Activated CD4-positive, alpha-beta memory T cell treated with anti-CD3 and anti-CD28 coated beads for 36 hours (primary cell): ENCODE measurements around the gene ABCA2. TPM values are rescaled to one million over a fixed set of nuclear protein-coding genes. Genes with fewer than 3 reads are reported as not detected.

Experiments
- CTCF ChIA-PET: fragments of 350-600 bp; sonication (Branson Sonifier 250); formaldehyde crosslinking; loops from one replicate; lab custom pipeline; 2021; ENCODE audit warnings: antibody characterized with exemption, inconsistent platforms; lab: Charles Lee
- POLR2A ChIA-PET: fragments of 350-600 bp; sonication (Branson Sonifier 250); formaldehyde crosslinking; loops from one replicate; lab custom pipeline; 2021; ENCODE audit warnings: antibody characterized with exemption; lab: Charles Lee
- DNase-seq: peaks from one replicate; pipeline ENCODE4 v3.0.0-alpha.2; 2020
- H3K27ac Mint-ChIP-seq: one replicate; pipeline ENCODE4 v1.8.0; 2021; ENCODE audit warnings: mixed read lengths
- H3K27me3 Mint-ChIP-seq: one replicate; pipeline ENCODE4 v1.8.0; 2021; ENCODE audit warnings: mixed read lengths
- H3K36me3 Mint-ChIP-seq: one replicate; pipeline ENCODE4 v1.8.0; 2021; ENCODE audit warnings: mixed read lengths
- H3K4me1 Mint-ChIP-seq: one replicate; pipeline ENCODE4 v1.8.0; 2021; ENCODE audit warnings: low read depth, mixed read lengths
- H3K4me3 Mint-ChIP-seq: one replicate; pipeline ENCODE4 v1.8.0; 2021; ENCODE audit warnings: mild to moderate bottlenecking, mixed read lengths
- H3K9me3 Mint-ChIP-seq: one replicate; pipeline ENCODE4 v1.8.0; 2021; ENCODE audit warnings: mixed read lengths
- intact Hi-C: fragments of 100-400 bp; cut with micrococcal nuclease; formaldehyde crosslinking; loops from one replicate; pipeline ENCODE4 v1.15.1; 2023
- total RNA-seq, 2 experiments: library from RNA; stranded (reverse); gene quantifications; one replicate each; pipeline ENCODE4 v1.2.3, GENCODE V29; 2021

ABCA2 gene
- total RNA-seq, 2 experiments from 2014 or later: 22.1 to 22.9 TPM

DNA sequence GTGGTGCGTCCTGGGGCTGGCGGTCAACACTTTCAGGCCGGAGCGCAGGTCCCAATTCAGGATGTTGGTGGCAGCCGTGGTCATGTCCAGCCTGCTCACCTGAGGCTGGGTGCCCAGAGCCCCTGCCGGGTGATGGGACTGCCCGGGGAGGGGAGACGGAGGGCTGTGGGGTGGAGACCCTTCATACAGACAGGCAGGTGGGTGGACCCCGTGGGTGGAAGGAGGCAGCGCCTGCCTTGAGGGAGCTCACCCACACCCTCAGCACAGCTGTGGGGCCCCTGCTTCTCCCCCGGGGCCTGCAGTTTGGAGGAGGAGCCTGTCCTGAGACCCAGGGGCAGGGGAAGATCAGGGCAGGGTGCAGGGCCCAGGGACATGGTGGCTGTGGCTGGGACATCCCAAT, 57.7 kb downstream of the ABCA2 start:
- ChIA-PET POLR2A (no interaction called here), CTCF (no interaction called here)
- no peaks in the 10 kb centered on the region for H3K9me3 Mint-ChIP-seq
- H3K4me1 Mint-ChIP-seq: peaks cover 16% of the 10 kb centered on the region
- H3K36me3 Mint-ChIP-seq: no peaks in the 10 kb centered on the region
- H3K27me3 Mint-ChIP-seq: no peaks in the 10 kb centered on the region
- intact Hi-C loops: no loop called here
- H3K27ac Mint-ChIP-seq: no peak overlapping the region
- no peak for DNase-seq
- no peak overlapping the region for H3K4me3 Mint-ChIP-seq

DNA sequence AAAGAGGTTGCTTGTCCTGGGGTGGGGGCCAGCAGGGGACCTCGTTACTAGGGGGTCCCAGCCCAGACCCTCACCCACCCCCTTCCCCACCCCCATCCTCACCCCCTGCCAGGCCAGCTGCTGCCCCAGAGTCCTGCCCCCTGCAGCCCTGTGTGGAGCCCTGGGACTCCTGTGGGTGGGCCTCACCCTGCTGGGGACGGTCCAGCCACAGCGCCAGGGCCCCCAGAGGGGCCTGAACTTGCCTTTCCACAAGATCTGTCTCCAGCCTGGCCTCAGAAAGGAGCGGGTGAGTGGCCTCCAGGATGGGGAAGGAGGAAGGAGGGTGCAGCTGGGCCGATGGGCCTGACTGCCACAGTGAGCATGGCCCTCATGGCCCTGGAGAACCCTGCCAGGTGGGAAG, 58.3 kb downstream of the ABCA2 start:
- Mint-ChIP-seq H3K36me3 (no peaks in the 10 kb centered on the region), H3K9me3 (no peaks in the 10 kb centered on the region), H3K27me3 (no peaks in the 10 kb centered on the region), H3K27ac (no peak overlapping the region), H3K4me1 (peaks cover 15% of the 10 kb centered on the region), H3K4me3 (no peak overlapping the region)
- CTCF ChIA-PET: no interaction called here
- POLR2A ChIA-PET: no interaction called here
- DNase-seq: no peak
- intact Hi-C loops: no loop called here

DNA sequence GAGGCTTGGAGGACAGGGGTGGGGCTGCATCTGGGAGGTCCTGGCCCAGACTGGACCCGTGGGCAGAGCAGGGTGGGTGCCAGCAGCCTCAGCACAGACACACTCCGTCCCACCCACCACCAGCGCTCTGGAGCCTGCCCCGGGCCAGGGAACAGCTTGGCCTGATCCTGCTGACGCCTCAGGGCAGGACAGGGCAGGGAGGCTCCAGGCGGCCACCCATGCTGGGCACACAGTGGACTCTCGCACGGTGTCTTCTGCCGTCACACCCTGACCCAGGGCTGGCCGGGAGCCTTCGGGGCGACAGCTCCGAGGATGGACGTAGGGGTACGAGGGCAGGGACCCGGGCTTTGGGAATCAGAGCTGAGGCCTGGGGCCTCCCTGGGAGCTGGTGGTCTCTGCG, 58.9 kb downstream of the ABCA2 start:
- Mint-ChIP-seq H3K27ac (no peak overlapping the region), H3K4me1 (peaks cover 20% of the 10 kb centered on the region), H3K9me3 (no peaks in the 10 kb centered on the region), H3K36me3 (no peaks in the 10 kb centered on the region), H3K27me3 (no peaks in the 10 kb centered on the region), H3K4me3 (no peak overlapping the region)
- CTCF ChIA-PET: interaction anchor here (1.6 kb wide), 1 partner anchor 60 kb away, joined by 4 read pairs; no protein-coding TSS in a partner anchor
- intact Hi-C loops: no loop called here
- no peak for DNase-seq
- POLR2A ChIA-PET: no interaction called here

DNA sequence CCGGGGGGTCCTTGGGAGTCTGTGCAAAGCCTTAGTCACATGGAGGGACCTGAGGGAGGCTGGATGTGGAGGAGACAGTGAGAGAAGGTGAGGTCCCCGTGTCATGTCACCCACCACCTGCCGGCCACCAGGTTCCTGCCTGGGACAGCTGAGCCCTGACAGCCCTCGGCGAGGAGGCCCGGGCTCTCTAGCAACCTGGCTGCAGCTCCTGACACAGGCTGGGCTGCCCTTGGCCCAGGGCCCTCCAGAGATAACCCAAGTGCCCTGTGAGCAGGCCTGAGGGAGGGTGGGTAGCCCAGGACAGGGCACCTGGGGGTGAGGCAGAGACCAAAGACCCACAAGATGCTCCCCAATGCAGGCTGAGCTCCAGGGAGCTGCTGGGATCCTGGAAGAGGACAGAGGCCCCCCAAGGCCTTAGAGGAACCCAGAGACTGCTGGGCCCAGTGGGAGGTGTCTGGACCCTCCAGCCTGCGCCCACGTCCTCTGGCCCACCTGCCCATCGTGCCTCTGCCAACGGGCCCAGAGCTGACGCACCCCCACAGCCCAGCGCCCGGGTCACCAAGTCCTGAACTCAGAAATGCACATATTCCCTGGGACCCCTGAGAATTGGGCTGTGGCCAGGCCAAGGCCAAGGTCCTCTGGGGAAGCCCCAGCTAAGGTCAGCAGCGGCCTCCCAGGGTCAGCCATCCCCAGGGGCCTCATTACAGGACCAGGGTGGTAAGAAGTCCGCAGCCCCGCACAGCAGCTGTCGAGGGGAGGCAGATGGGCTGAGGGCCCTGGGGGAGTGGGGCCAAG, 59.5 kb downstream of the ABCA2 start:
- Mint-ChIP-seq H3K27me3 (no peaks in the 10 kb centered on the region), H3K4me3 (no peak overlapping the region), H3K36me3 (no peaks in the 10 kb centered on the region), H3K27ac (no peak overlapping the region), H3K4me1 (peaks cover 20% of the 10 kb centered on the region), H3K9me3 (no peaks in the 10 kb centered on the region)
- ChIA-PET CTCF (interaction anchor here (1.6 kb wide), 1 partner anchor 61 kb away, joined by 4 read pairs; no protein-coding TSS in a partner anchor), POLR2A (no interaction called here)
- no peak for DNase-seq
- intact Hi-C loops: no loop called here

DNA sequence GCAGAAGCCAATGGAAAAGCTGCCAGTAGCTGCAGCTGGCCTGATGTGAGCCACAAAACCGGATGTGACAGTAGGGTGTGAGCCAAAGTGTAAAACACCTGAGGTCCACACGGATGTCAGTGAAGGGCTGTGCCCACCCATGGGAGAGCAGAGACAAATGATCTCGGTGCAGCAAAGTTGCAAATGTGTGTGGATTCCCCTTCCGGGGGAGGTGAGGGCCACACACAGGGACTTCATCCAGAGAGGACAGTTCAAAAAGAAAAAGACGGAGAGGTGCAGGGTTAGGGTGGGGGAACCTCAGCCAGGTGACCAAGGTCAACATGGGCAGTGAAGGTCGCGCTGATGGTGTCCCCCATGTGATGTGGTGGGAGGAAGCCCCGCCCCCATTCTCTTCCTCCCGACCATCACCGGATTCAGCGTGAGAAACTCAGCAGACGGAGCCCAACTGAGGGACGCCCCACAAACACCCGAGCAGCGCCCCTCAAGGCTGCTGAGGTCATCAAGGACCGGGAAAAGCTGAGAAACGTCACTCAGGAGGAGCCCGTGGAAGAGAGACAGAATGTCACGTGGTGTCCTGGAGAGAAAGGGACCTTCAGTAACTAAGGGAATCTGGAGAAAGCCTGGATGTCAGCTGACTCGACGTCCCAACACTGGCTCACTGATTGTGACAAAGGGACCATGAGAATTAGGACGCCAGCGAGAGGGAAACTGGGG, 62.1 kb downstream of the ABCA2 start:
- no peaks in the 10 kb centered on the region for H3K9me3 Mint-ChIP-seq
- no peaks in the 10 kb centered on the region for H3K27me3 Mint-ChIP-seq
- peak; percentile 54 for DNase-seq
- intact Hi-C loops: no loop called here
- H3K4me1 Mint-ChIP-seq: peaks cover 25% of the 10 kb centered on the region
- POLR2A ChIA-PET: interaction anchor here (0.6 kb wide), 2 partner anchors 84 to 223 kb away, joined by 3 read pairs; no protein-coding TSS in a partner anchor
- H3K4me3 Mint-ChIP-seq: peak overlapping the region; percentile 64
- CTCF ChIA-PET: interaction anchor here (1.1 to 1.9 kb wide), 3 partner anchors 10 to 70 kb away, joined by 3 to 6 read pairs (median 3); no protein-coding TSS in a partner anchor
- peak overlapping the region; percentile 55 for H3K27ac Mint-ChIP-seq
- H3K36me3 Mint-ChIP-seq: no peaks in the 10 kb centered on the region

DNA sequence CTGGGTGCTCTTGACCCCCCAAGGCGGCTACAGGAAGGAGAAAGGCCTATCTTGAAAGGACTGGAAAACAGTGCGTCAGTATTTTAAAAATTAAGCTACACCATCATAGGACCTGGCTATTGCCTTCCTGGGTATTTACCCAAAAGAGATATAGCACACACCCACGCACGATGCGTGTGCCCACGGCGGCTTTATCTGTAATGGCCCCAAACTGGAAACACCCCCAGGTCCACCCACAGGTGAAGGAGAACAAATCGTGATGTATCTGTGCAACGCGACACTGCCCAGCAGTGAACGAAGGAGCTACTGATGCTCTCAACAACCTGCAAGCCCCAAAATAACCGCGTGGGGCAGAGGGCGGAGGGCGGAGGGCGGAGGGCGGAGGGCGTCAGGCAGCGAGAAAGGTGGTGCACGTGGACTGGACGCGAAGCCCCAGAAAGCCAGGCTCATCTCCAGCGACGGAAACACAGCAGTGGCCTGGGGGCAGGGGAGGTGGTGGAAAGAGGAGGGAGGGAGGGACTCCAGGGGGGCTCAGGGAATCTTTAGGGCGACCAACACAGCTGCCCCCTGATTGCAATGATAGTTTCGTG, 63.1 kb downstream of the ABCA2 start:
- Mint-ChIP-seq H3K27ac (no peak overlapping the region), H3K4me1 (peaks cover 31% of the 10 kb centered on the region), H3K4me3 (no peak overlapping the region), H3K9me3 (no peaks in the 10 kb centered on the region), H3K27me3 (no peaks in the 10 kb centered on the region), H3K36me3 (no peaks in the 10 kb centered on the region)
- intact Hi-C loops: no loop called here
- ChIA-PET POLR2A (no interaction called here), CTCF (interaction anchor here (0.8 to 1.9 kb wide), 6 partner anchors 11 to 122 kb away, joined by 3 to 6 read pairs (median 3); partner anchors contain the start of gene FUT7)
- no peak for DNase-seq

DNA sequence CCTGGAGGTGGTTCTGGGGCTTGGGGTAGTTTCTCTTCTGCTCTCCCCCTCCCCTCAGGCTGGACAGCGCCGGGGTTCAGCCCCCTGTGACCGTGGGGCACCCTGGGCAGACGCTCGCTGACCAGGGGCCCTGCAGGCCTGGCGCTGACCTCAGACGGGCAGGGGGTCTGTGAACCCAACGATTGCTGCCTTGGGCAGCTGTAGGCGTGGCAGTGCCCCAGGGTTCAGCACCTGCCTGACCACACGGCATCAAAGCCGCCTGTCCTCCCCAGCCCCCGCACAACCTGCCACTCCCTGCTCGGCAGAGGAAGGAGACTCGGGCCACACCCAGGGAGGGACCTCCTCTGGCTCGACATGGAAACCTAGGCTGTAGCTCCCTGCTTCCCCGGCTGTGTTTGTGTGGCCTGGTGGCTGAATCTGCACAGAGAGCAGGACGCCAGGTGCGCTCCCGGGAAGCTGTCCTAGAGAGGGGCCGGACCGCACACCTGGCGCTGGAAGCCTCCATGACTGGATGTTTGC, 63.8 kb downstream of the ABCA2 start:
- no peak overlapping the region for H3K4me3 Mint-ChIP-seq
- intact Hi-C loops: no loop called here
- POLR2A ChIA-PET: no interaction called here
- DNase-seq: no peak
- no peak overlapping the region for H3K27ac Mint-ChIP-seq
- no peaks in the 10 kb centered on the region for H3K27me3 Mint-ChIP-seq
- no peaks in the 10 kb centered on the region for H3K9me3 Mint-ChIP-seq
- CTCF ChIA-PET: interaction anchor here (0.8 to 1.9 kb wide), 5 partner anchors 12 to 121 kb away, joined by 3 to 6 read pairs (median 3); partner anchors contain the start of gene FUT7
- peaks cover 31% of the 10 kb centered on the region for H3K4me1 Mint-ChIP-seq
- no peaks in the 10 kb centered on the region for H3K36me3 Mint-ChIP-seq

DNA sequence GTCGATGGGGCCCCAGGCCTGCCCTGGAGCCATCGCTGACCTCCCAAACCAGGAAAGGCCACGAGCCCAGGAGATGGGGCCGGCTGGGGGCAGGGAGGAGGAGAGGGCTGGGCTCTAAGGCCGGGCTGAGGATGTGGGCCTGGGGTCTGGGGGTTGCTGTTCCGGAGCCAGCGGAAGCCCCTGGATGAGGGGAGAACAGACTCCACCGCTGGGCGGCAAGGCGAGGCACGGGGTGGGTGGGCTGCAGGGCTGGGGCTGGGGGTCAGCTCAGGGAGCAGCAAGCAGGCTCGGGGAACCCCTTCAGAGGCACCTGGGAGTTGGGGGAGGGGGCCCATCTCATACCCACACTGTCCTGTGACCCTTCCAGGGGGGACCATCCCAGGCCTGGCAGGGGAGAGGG, 64.3 kb downstream of the ABCA2 start:
- Mint-ChIP-seq H3K36me3 (no peaks in the 10 kb centered on the region), H3K4me3 (no peak overlapping the region), H3K27me3 (no peaks in the 10 kb centered on the region), H3K4me1 (peaks cover 31% of the 10 kb centered on the region), H3K27ac (no peak overlapping the region), H3K9me3 (no peaks in the 10 kb centered on the region)
- POLR2A ChIA-PET: no interaction called here
- no peak for DNase-seq
- intact Hi-C loops: no loop called here
- CTCF ChIA-PET: interaction anchor here (1.1 kb wide), 1 partner anchor 100 kb away, joined by 3 read pairs; no protein-coding TSS in a partner anchor

DNA sequence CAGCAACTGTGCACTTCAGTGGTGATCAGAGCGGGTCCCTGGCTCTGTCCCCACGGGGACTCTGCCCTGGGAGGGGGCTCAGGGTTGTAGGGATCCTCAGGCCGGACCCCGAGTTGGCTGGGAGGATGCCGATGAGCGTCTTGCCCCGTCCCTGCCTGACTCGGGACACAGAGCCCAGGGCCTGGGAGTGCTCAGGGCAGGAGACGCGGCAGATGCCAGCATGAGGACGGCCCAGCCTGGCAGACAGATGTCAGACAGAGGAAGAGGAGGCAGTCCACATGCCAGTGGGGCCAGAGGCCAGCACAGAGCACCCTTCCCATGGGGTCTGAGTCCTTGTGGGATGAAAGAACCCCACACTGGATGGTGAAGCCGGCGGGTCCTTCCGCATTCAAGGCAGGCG, 64.7 kb downstream of the ABCA2 start:
- H3K4me1 Mint-ChIP-seq: peaks cover 31% of the 10 kb centered on the region
- H3K27me3 Mint-ChIP-seq: no peaks in the 10 kb centered on the region
- DNase-seq: no peak
- POLR2A ChIA-PET: no interaction called here
- H3K4me3 Mint-ChIP-seq: no peak overlapping the region
- CTCF ChIA-PET: no interaction called here
- H3K36me3 Mint-ChIP-seq: no peaks in the 10 kb centered on the region
- intact Hi-C loops: no loop called here
- H3K27ac Mint-ChIP-seq: no peak overlapping the region
- no peaks in the 10 kb centered on the region for H3K9me3 Mint-ChIP-seq

DNA sequence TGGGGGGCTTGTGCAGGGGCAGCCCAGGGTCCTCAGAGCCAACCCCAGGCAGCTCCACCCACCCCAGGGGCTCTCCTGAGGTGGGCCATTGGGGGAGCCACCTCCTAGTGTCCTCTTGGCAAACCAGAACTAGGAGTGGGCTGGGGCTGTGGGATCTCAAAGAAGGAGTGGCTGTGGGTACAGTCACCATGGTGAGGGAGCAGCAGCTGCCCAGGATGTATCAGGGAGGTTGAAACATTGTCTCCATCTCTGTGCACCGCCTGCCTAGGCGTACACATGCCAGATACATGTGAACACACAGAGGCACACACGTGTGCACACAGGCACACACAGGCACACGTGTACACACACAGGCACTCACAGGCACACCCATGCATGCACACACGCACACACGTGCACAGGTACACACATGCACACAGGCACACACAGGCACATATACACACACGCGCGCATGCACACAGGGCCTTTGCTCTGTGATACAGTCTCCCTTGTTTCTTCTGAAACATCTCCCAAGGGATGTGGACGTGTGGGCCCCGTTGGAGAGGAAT, 65.3 kb downstream of the ABCA2 start:
- ChIA-PET CTCF (no interaction called here), POLR2A (no interaction called here)
- no peaks in the 10 kb centered on the region for H3K36me3 Mint-ChIP-seq
- H3K4me1 Mint-ChIP-seq: peaks cover 31% of the 10 kb centered on the region
- H3K4me3 Mint-ChIP-seq: no peak overlapping the region
- no peaks in the 10 kb centered on the region for H3K27me3 Mint-ChIP-seq
- intact Hi-C loops: no loop called here
- no peak for DNase-seq
- no peaks in the 10 kb centered on the region for H3K9me3 Mint-ChIP-seq
- no peak overlapping the region for H3K27ac Mint-ChIP-seq

DNA sequence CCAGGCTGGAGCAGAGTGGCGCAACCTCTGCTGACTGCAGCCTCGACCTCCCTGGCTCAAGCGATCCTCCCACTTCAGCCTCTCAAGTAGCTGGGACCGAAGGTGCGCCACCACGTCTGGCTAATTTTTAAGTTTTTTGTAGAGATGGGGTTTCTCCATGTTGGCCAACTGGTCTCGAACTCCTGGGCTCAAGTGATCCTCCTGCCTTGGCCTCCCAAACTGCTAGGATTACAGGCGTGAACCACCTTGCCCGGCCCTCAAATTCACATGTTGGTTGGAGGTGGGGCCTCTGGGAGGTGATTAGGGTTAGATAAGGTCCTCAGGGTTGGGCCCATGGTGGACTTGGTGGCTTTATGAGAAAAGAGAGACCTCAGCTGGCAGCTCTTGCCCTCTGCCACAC, 65.9 kb downstream of the ABCA2 start:
- Mint-ChIP-seq H3K36me3 (no peaks in the 10 kb centered on the region), H3K27me3 (no peaks in the 10 kb centered on the region), H3K4me1 (peaks cover 31% of the 10 kb centered on the region), H3K4me3 (no peak overlapping the region), H3K27ac (no peak overlapping the region), H3K9me3 (no peaks in the 10 kb centered on the region)
- POLR2A ChIA-PET: interaction anchor here (1.2 kb wide), 1 partner anchor 12 kb away, joined by 3 read pairs; no protein-coding TSS in a partner anchor
- intact Hi-C loops: no loop called here
- DNase-seq: no peak
- CTCF ChIA-PET: no interaction called here
